DMS153 treated with DMSO at 0.1 percent for 48 hours (cell line): Measurements from ENCODE around the gene CRTAC1.

Source experiments
- DNase-seq: peaks from one replicate; lab custom pipeline; 2025; ENCODE audit not compliant: unreplicated experiment; lab: John Stamatoyannopoulos, UW

Gene CRTAC1

GRCh38 chr10:98030093-98030821, at the start of gene CRTAC1:
CRTAC1 (minus strand) TSS chr10:98030621; CDS start chr10:98030472, 149 bp downstream.
- peak; percentile 68 for DNase-seq

DNA sequence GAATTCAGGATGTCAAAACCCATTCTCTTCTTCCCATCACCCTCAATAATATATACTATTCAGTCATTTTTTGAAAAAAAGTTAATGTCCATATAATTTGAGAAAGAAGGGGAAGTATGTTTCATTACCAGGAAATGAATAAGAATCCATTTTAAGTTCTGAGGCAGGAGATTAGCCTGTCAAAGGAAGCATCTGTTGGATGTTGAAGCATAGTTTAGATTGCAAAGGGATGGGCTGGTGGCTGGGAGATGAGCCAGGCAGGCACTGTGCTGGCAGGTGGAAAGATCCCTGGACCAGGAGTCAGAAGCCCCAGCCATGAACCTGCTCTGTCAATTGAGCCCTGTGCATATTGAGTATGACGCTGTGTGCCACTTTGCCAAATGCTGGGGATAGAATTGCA, 48.4 kb upstream of the CRTAC1 start:
- DNase-seq: no peak

- DNase-seq: no peak
Measured at GRCh38 chr10:98077223-98077622, 46.8 kb upstream of the CRTAC1 start.

- DNase-seq: no peak
Measured at GRCh38 chr10:98076086-98076485, 45.7 kb upstream of the CRTAC1 start.

- no peak for DNase-seq
Measured at GRCh38 chr10:98074315-98074911, 44.0 kb upstream of the CRTAC1 start.

- no peak for DNase-seq
Measured at GRCh38 chr10:98067165-98067564, 36.7 kb upstream of the CRTAC1 start.

GRCh38 chr10:98063740-98064027, 33.3 kb upstream of the CRTAC1 start:
- no peak for DNase-seq

GRCh38 chr10:98062424-98062823, 32.0 kb upstream of the CRTAC1 start:
- DNase-seq: no peak

DNA sequence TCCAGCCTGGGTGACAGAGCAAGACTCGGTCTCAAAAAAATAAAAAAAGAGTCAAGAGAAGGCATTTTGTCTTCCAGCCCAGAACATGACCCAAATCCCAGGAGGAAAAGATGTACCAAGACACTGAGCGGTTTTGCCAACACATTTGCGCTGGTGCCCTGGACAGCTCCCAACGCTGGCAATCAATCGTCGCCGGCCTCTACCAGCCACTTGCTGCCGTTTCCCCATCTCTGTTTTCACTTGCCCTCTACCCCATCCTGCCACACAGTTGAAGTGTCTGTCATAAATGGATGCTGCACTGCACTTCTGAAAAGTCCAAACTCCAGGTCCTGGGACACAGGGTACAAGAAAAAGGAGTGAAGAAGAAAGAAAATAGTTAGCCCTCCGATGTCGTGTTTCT, 29.7 kb upstream of the CRTAC1 start:
- no peak for DNase-seq

DNA sequence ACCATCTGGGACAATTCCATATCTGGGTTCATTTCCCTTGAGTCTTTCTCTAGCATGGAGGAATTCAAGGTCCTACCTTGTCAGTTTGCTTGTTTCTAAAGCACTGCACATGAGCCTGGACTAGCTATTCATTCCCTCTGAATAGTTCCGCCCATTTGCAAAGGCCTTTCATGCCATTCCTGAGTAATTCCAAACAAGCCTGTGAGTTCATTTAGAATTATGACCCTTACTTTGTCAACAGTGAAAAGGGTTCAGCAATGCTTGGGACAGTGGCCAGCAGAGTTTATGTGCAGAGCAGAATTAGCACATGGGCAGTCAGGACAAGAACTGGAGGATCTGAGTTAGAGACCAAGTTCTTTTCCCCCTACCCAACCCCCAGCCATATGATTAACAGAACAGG, 27.9 kb upstream of the CRTAC1 start:
- no peak for DNase-seq

DNA sequence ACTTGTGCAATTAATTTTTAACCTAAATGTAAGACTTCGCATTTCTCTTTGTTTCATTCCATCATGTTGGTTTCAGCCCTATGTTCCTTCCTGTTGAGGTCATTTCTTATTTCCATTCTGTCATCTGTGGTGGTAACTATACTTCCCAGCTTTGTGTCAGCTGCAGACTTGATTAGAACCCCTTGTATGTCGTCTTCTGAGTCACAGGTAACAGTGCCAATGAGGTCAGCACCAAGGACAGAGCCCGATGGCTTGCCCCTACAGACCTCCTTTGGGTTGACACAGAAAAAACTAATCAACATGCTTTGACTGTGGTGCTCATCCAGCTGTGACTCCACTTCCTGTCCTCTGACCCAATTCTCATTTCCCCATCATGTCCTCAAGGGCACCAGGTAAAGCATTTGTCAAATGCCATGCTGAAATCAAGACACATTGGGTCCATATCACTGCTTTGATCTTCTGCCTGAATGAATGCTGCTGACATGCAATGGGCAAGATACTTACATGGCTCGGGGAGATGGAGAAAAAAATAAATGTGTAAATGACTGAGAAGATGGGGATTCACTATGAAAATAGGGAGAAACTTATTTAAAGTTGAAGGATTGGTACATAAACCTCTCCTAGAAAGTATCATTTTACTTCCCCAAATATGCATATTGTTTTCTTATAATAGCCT, 25.6 kb upstream of the CRTAC1 start:
- peak; percentile 21 for DNase-seq

- no peak for DNase-seq
Measured at GRCh38 chr10:98047009-98047741, 16.8 kb upstream of the CRTAC1 start.

DNA sequence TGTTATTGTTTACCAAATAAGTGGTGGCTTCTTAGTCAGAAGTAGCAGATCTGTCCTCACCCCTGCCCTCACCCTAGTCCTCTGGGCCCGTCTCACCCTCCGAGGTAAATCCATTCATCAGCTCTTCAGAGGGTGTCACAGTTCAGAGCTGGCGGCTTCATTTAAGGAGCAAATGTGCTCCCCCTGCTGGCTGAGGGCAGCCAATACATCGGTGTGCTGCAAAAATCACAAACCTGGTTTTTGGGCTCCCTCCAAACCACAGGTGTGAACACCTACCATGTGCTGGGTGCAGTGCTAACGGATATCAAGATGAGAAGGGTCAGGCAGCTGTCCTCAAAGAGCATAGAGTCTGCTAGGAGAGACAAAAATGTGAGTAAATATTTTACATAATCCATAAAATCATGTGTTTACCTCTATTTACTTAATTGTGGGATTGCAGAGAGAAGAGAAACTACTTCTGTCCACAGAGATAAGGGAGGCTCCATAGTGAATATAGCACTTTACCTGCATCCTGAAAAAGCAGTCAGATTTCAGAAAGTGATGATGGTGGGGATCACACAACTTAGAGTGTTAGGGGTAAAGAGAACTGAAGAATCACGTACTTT, 15.5 kb upstream of the CRTAC1 start:
- peak; percentile 74 for DNase-seq

GRCh38 chr10:98041352-98042043, 11.1 kb upstream of the CRTAC1 start:
- peak; percentile 46 for DNase-seq

GRCh38 chr10:98039690-98040381, 9.4 kb upstream of the CRTAC1 start:
- DNase-seq: no peak

DNA sequence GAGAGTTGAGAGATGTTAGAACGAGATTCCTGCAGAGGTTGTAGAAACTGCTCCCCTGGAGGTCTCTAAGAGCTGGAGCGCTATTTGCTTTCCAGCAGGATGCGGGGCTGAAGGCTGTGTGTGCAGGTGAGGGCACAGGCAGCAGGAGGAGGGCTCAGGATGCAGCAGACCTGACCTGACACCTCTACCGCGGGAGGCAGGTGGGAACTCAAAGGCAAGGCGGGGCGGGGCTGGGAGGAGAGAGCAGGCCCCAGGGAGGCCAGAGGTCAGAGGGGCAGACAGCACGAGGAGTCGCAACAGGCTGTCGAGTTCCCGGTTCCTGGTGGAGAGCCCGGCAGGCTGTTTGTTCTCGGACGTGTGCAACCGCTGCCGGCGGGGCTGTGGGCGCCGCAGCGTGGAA, 7.9 kb upstream of the CRTAC1 start:
- DNase-seq: no peak

GRCh38 chr10:98035599-98035998, 5.2 kb upstream of the CRTAC1 start:
- no peak for DNase-seq

- no peak for DNase-seq
Measured at GRCh38 chr10:98033515-98033914, 3.1 kb upstream of the CRTAC1 start.

DNA sequence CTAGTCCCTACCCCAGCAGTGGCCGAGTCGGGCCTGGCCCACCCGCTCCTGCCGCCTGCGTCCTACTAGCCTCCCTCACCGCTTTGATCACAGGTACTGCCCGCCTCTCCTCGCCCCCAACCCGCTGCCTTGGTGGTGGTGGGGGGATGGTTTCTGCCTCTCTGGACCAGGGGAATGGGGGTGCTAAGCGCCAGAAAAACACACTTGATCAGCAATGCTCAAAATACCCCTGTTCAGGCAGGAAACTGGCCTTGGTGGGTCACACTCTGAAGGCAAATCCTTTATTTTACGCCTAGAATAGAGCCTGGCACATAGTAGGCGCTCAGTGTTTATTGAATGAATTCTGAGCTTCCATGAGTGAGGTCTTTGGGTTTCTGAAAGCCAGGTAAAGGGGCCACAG, 1.0 kb upstream of the CRTAC1 start:
- DNase-seq: no peak

- DNase-seq: no peak
Measured at GRCh38 chr10:98030991-98031431, 590 bp upstream of the CRTAC1 start.
